Kidney glomerular epithelial cell (primary cell): ENCODE measurements around the gene MGRN1.
"Not testable (repeated sequence)": the region's sequence is repeated elsewhere in the genome, so short reads cannot be mapped to it uniquely, and the experiment has no call there.

Source experiments
- DNase-seq: peaks from one replicate; lab custom pipeline; 2025; lab: John Stamatoyannopoulos, UW

MGRN1 gene

GRCh38 chr16:4734730-4735535, 110.3 kb downstream of the MGRN1 start:
- peak; percentile 69 for DNase-seq

GRCh38 chr16:4736546-4736945, 111.9 kb downstream of the MGRN1 start:
- DNase-seq = no peak

- DNase-seq = no peak
Measured at GRCh38 chr16:4737545-4737944, 112.9 kb downstream of the MGRN1 start.

- not testable (repeated sequence) for DNase-seq
Measured at GRCh38 chr16:4738370-4738769, 113.7 kb downstream of the MGRN1 start.
